Measurements from ENCODE around the gene APOL2. TPM values are rescaled to one million over a fixed set of nuclear protein-coding genes. Genes with fewer than 3 reads are reported as not detected.
"Not testable (repeated sequence)": the region's sequence is repeated elsewhere in the genome, so short reads cannot be mapped to it uniquely, and the experiment has no call there.

APOL2 gene
- total RNA-seq, 1 donor from 2014 or later: 51.6 TPM

DNA sequence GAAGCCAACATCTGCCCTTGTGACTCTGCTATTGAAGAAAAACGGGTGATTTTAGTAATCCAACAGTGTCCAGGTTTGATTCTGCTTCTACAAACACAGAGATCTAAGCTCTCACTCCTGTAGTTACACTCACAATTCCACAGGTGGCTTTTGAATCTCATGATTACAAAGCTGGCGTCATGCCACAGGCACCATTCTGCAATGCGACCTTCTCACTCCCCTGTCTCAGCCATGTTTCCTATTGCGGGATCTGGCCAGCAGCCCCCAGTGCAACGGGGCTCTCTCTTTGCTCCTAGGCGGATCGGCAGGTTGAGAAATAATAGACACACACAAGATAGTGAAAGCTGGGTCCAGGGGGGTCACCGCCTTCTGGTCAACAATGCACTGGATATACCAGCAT lies 36.4 kb downstream of the APOL2 start:
- H3K4me3 ChIP-seq; intact Hi-C loops (cut with DNase I); DNase-seq; H3K9me3 ChIP-seq; H3K36me3 ChIP-seq; H3K27ac ChIP-seq; H3K27me3 ChIP-seq: not testable (repeated sequence)
- TF ChIP-seq, protein P1, sequence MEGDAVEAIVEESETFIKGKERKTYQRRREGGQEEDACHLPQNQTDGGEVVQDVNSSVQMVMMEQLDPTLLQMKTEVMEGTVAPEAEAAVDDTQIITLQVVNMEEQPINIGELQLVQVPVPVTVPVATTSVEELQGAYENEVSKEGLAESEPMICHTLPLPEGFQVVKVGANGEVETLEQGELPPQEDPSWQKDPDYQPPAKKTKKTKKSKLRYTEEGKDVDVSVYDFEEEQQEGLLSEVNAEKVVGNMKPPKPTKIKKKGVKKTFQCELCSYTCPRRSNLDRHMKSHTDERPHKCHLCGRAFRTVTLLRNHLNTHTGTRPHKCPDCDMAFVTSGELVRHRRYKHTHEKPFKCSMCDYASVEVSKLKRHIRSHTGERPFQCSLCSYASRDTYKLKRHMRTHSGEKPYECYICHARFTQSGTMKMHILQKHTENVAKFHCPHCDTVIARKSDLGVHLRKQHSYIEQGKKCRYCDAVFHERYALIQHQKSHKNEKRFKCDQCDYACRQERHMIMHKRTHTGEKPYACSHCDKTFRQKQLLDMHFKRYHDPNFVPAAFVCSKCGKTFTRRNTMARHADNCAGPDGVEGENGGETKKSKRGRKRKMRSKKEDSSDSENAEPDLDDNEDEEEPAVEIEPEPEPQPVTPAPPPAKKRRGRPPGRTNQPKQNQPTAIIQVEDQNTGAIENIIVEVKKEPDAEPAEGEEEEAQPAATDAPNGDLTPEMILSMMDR (IDR thresholded peaks at IDR 0.05): peak; percentile 6
- peak; percentile 5 for ATAC-seq
- peaks cover 15% of the 10 kb centered on the region for H3K4me1 ChIP-seq

DNA sequence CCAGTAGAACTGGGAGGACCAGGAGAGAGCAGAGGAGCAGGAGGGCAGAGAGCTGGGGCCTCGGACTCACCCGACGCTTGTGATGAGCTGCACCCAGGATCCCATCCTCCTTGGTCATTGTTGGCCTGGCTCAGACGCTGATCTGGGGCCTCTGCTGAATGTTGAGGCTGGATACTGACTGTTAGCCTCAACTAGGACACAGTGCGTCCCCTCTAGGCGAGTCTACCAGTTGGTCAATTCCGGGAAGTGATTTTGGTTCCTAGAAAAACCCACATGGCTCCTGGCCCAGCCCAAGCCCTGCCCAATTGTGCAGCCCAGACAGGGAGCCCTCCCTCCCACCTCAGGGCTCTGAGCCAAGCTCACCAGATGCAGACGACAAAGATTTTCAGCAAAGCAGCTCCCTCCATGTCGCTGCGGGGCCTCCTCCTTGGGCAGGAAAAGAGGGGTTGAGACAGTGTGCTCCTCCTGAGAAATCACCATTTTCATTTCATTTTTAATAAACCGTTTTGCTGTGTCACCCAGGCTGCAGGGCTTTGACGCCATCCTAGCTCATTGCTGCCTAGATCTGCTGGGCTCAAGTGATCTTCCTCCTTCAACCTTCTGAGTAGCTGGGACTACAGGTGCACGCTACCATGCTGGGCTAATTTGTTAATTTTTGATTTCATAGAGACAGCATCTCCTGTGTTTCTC lies 37.6 kb downstream of the APOL2 start, which contains the start of gene APOL4:
TSS of gene APOL4 (minus strand) at position 180 of the 690 bp plus-strand sequence. CDS start at position 105, 75 bp downstream.
- DNase-seq (peak; percentile 81), ATAC-seq (peak; percentile 85)
- H3K27me3 ChIP-seq: no peaks in the 10 kb centered on the region
- no peaks in the 10 kb centered on the region for H3K36me3 ChIP-seq
- intact Hi-C loops (cut with DNase I): no loop called here
- H3K4me3 ChIP-seq: peak within 1 kb of the TSS; percentile 36
- no peaks in the 10 kb centered on the region for H3K9me3 ChIP-seq
- TF ChIP-seq, protein P1 (IDR thresholded peaks at IDR 0.05): no peak
- peaks cover 27% of the 10 kb centered on the region for H3K4me1 ChIP-seq
- H3K27ac ChIP-seq: peak within 1 kb of the TSS; percentile 60

- intact Hi-C loops (cut with DNase I); H3K9me3 ChIP-seq; ATAC-seq; H3K36me3 ChIP-seq; DNase-seq; H3K27me3 ChIP-seq: not testable (repeated sequence)
- Histone ChIP-seq H3K27ac (peak overlapping the region; percentile 60), H3K4me3 (peak overlapping the region; percentile 36), H3K4me1 (peaks cover 27% of the 10 kb centered on the region)
Measured at GRCh38 chr22:36201025-36201424, 38.3 kb downstream of the APOL2 start.

DNA sequence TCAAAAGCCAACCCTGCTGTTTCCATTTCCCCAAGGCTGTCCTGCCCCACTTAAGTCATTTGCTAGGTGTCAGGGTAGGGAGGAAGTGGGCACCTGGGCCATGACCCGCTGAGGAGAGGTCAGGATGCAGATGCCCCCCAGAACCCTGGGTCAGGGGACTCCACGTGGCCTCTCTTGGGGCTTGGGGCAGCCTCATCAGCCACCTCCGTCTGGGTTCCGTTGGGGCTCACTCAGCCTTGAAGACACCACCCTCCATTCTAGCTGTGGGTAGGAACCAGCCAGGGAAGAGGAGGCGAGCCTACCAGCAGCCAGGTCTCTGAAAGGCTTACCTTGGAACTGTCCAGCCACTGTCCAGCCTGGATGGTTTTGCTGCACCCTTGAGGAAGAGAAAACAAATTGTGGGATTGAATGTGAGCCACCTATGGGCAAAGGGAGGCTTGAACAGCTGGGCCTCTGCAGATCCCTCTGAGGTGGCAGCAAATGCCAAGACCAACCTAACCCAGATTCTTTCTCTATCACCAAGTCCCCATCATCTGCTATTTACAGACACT lies 40.3 kb downstream of the APOL2 start:
- Histone ChIP-seq H3K36me3 (no peaks in the 10 kb centered on the region), H3K27ac (no peak overlapping the region), H3K27me3 (no peaks in the 10 kb centered on the region), H3K9me3 (no peaks in the 10 kb centered on the region), H3K4me3 (no peak overlapping the region), H3K4me1 (peaks cover 27% of the 10 kb centered on the region)
- ATAC-seq: no peak
- intact Hi-C loops (cut with DNase I): loop anchor here (10.0 kb wide), 1 partner anchor 76 kb away; no protein-coding TSS in a partner anchor
- DNase-seq: no peak
- TF ChIP-seq, protein P1 (IDR thresholded peaks at IDR 0.05): no peak

DNA sequence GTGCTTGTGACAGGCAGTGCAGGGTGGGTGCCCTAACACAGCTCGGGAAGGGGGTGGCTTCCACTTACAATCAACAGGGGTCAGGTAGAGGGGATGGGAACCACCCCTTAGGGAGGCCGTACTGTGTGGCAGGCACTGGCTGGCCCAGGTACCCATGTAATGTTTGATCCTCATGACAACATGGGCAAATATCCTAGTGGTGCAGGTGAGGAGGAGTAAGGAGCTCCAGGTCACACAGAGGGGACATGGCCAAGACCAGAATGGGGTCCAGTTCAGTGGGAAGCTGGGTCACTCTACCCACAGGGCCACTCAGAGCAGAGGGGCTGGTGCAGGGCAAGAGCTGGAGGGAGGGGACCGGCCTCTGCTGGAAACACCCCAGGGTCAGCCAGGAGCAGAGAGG lies 40.8 kb downstream of the APOL2 start:
- ATAC-seq (no peak), DNase-seq (no peak)
- TF ChIP-seq, protein P1 (IDR thresholded peaks at IDR 0.05): no peak
- Histone ChIP-seq H3K27me3 (no peaks in the 10 kb centered on the region), H3K27ac (no peak overlapping the region), H3K4me3 (no peak overlapping the region), H3K4me1 (peaks cover 27% of the 10 kb centered on the region), H3K36me3 (no peaks in the 10 kb centered on the region), H3K9me3 (no peaks in the 10 kb centered on the region)
- intact Hi-C loops (cut with DNase I): loop anchor here (10.0 kb wide), 1 partner anchor 76 kb away; no protein-coding TSS in a partner anchor

GRCh38 chr22:36197514-36198146 lies 41.7 kb downstream of the APOL2 start:
- Histone ChIP-seq H3K36me3 (no peaks in the 10 kb centered on the region), H3K4me3 (no peak overlapping the region), H3K4me1 (peaks cover 22% of the 10 kb centered on the region), H3K9me3 (no peaks in the 10 kb centered on the region), H3K27ac (no peak overlapping the region), H3K27me3 (no peaks in the 10 kb centered on the region)
- intact Hi-C loops (cut with DNase I): loop anchor here (10.0 kb wide), 1 partner anchor 77 kb away; no protein-coding TSS in a partner anchor
- no peak for DNase-seq
- TF ChIP-seq, protein P1 (IDR thresholded peaks at IDR 0.05): no peak
- ATAC-seq: peak; percentile 21

Data from upper lobe of right lung (tissue), 1 donor.